Osteoblast (primary cell): ENCODE data around the gene CEP85. TPM values are rescaled to one million over a fixed set of nuclear protein-coding genes. Genes with fewer than 3 reads are reported as not detected.

Experiments used
- DNase-seq: peaks from one replicate; pipeline ENCODE4 v3.0.0; 2011; ENCODE audit warnings: low spot score, mixed read lengths; ENCODE audit not compliant: insufficient read length; ENCODE audit errors: missing footprints
- H2AFZ ChIP-seq: 2 replicates; pipeline ENCODE4 v1.6.0; 2011; ENCODE audit warnings: mild to moderate bottlenecking, low read length
- H3K27ac ChIP-seq: 2 replicates; pipeline ENCODE4 v1.5.1; 2011; ENCODE audit warnings: mild to moderate bottlenecking, low read depth, low read length, moderate library complexity
- H3K27me3 ChIP-seq: 2 replicates; pipeline ENCODE4 v1.6.0; 2012; ENCODE audit warnings: mild to moderate bottlenecking, control low read depth, inconsistent platforms, low read length, moderate library complexity; ENCODE audit not compliant: insufficient read depth
- H3K36me3 ChIP-seq: 2 replicates; pipeline ENCODE4 v1.5.1; 2011; ENCODE audit warnings: mild to moderate bottlenecking, low read length, control low read depth, moderate library complexity; ENCODE audit not compliant: insufficient read depth
- H3K4me1 ChIP-seq: 2 replicates; pipeline ENCODE4 v1.5.1; 2011; ENCODE audit warnings: mild to moderate bottlenecking, low read length, control low read depth, moderate library complexity; ENCODE audit not compliant: insufficient read depth
- H3K4me2 ChIP-seq: 2 replicates; pipeline ENCODE4 v1.6.0; 2011; ENCODE audit warnings: mild to moderate bottlenecking, low read length; ENCODE audit not compliant: insufficient read depth
- H3K4me3 ChIP-seq: fragments of 200-600 bp; sonication (generic); 3 replicates; pipeline ENCODE4 v1.5.1; 2012; ENCODE audit warnings: mild to moderate bottlenecking, low read length, inconsistent platforms; ENCODE audit not compliant: insufficient read depth
- H3K79me2 ChIP-seq: 2 replicates; pipeline ENCODE4 v1.6.0; 2012; ENCODE audit warnings: mild to moderate bottlenecking, low read length, control low read depth, inconsistent platforms; ENCODE audit not compliant: insufficient read depth
- H3K9me3 ChIP-seq: 2 replicates; pipeline ENCODE4 v1.5.1; 2011; ENCODE audit warnings: low read depth, low read length, control low read depth
- H4K20me1 ChIP-seq: 2 replicates; pipeline ENCODE4 v1.6.0; 2012; ENCODE audit warnings: mild to moderate bottlenecking, low read length, control low read depth; ENCODE audit not compliant: insufficient read depth
- CTCF ChIP-seq: IDR thresholded peaks from 2 replicates; pipeline ENCODE4 v1.5.1; 2011; ENCODE audit warnings: mild to moderate bottlenecking, low read depth, low read length, moderate library complexity; ENCODE audit errors: extremely low read depth
- total RNA-seq: library from RNA; depleted of rRNA; stranded (reverse); fragments of >200 nt; gene quantifications from 2 replicates; pipeline ENCODE4 v1.2.3, GENCODE V29; 2012

Gene CEP85
- total RNA-seq, 1 donor: 8.0 TPM

- Histone ChIP-seq H3K27me3 (no peaks in the 10 kb centered on the region), H3K4me2 (no peak overlapping the region), H3K4me1 (peaks cover 6% of the 10 kb centered on the region), H3K9me3 (no peaks in the 10 kb centered on the region), H3K36me3 (peaks cover 9% of the 10 kb centered on the region), H4K20me1 (no peaks in the 10 kb centered on the region), H3K27ac (no peak overlapping the region), H3K79me2 (peaks cover 1% of the 10 kb centered on the region), H2AFZ (no peak overlapping the region), H3K4me3 (no peak overlapping the region)
- no peak for TF ChIP-seq CTCF
- peak; percentile 53 for DNase-seq
These were observed 61.5 kb downstream of the CEP85 start for GRCh38 chr1:26295194-26296138.

DNA sequence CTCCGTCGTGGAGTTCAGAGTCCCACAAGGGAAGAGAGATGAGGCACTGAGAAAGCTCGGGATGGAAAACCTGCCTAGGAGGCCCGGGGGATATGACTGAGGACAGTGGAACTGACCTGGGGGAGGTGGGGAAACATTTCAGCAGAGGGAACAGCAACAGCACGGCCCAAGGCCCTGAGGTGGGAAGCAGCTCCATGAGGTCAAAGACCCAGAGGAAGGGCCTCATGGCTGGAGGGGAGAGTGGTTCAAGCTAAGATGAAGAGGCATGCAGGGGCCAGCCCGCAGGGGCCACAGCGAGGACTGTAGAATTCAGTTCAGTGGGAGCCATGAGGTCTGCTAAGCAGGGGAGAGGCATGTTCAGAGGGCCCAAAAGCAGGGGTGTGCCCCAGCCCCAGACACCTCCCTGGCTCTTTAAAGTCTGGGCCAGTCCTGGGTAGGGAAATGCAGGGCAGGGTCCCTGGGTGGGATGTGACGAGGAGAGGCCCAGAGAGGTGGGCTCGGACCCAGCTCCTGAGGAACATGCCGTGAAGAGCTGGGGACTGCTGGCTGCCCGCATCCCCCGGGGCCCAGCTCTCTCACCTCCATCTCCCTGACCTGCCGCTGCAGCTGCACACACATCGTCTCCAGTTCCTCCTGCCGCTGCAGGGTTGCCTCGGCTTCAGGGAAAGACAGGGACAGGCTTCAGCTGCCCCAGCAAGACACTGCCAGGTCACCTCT is 62.5 kb downstream of the CEP85 start:
- H3K4me3 ChIP-seq: no peak overlapping the region
- H3K9me3 ChIP-seq: no peaks in the 10 kb centered on the region
- no peak overlapping the region for H2AFZ ChIP-seq
- peaks cover 9% of the 10 kb centered on the region for H3K36me3 ChIP-seq
- H3K27me3 ChIP-seq: no peaks in the 10 kb centered on the region
- no peak overlapping the region for H3K27ac ChIP-seq
- H3K4me2 ChIP-seq: no peak overlapping the region
- H3K79me2 ChIP-seq: peaks cover 9% of the 10 kb centered on the region
- H3K4me1 ChIP-seq: peaks cover 6% of the 10 kb centered on the region
- DNase-seq: peak; percentile 48
- H4K20me1 ChIP-seq: no peaks in the 10 kb centered on the region
- no peak for TF ChIP-seq CTCF

DNA sequence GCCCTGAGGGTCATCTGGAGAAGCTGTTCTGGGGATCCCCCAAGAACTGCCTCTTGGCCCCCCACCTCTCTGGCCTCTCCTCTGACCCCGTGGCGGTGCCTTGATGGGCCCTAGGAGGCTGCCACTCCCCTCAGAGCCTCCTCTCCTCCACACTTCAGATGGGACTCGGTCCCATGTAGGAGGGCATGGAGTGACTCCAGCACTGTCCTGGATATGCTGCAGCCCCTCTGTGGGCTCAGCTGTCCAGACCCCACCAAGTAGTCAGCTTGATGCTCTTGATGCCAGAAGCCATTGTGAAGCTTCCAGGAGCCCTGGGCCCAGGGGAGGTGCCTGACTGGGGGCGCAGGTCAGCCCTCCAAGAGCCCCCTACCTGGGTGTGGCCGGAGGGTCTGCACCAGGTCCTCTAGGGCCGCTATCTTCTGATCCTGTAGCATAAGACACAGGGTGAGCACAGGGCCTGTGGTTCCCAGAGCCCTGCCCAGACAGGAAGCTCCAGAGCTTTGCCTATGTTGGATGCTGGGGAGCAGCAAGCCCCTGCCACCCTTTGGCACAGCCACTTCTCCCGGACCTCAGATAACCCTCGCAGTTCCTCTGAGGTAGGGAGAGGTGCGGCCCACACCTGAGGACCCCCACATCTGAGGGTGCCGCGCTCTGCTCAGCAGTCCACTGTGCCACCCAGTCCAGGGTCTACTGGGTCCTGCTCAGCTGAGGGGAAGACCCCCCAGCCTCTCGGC is 63.2 kb downstream of the CEP85 start:
- no peaks in the 10 kb centered on the region for H3K9me3 ChIP-seq
- DNase-seq: peak; percentile 57
- no peak overlapping the region for H3K4me3 ChIP-seq
- peaks cover 12% of the 10 kb centered on the region for H3K79me2 ChIP-seq
- no peak overlapping the region for H3K4me2 ChIP-seq
- H3K4me1 ChIP-seq: peaks cover 6% of the 10 kb centered on the region
- H3K27me3 ChIP-seq: no peaks in the 10 kb centered on the region
- no peaks in the 10 kb centered on the region for H4K20me1 ChIP-seq
- no peak overlapping the region for H2AFZ ChIP-seq
- H3K27ac ChIP-seq: no peak overlapping the region
- no peak for TF ChIP-seq CTCF
- peaks cover 9% of the 10 kb centered on the region for H3K36me3 ChIP-seq
